Panc1 (cell line): ENCODE data around the gene TIRAP. TPM values are rescaled to one million over a fixed set of nuclear protein-coding genes. Genes with fewer than 3 reads are reported as not detected.

Experiments
- ATAC-seq: fragments of 200-7000 bp; cut with Tn5 transposase; 2 replicates; pipeline ENCODE4 v1.9.1; 2020; ENCODE audit warnings: mild to moderate bottlenecking, moderate library complexity
- BruUV-seq: library from RNA; stranded (reverse); fragments of 400-500 nt; replicated peaks from 2 replicates; lab custom pipeline; 2021; lab: Mats Ljungman, UMichigan
- CTCF ChIA-PET: fragments of 300-600 bp; sonication (Branson Sonifier 250); formaldehyde crosslinking; loops from one replicate; lab custom pipeline; 2022; ENCODE audit warnings: antibody characterized with exemption; lab: Charles Lee
- POLR2A ChIA-PET: fragments of 300-600 bp; sonication (Branson Sonifier 250); formaldehyde crosslinking; loops from one replicate; lab custom pipeline; 2022; ENCODE audit warnings: antibody characterized with exemption; lab: Charles Lee
- DNase-seq: peaks from one replicate; pipeline ENCODE4 v3.0.0-alpha.2; 2010; ENCODE audit warnings: low read depth, low spot score
- H3K27ac ChIP-seq: 2 replicates; pipeline ENCODE4 v1.5.1; 2011; ENCODE audit warnings: mild to moderate bottlenecking, low read length, inconsistent platforms
- H3K27me3 ChIP-seq: fragments of 200-500 bp; sonication (Bioruptor generic); 2 replicates; pipeline ENCODE4 v1.6.0; 2014; ENCODE audit warnings: low read length, inconsistent platforms; ENCODE audit not compliant: control insufficient read depth, insufficient read depth
- H3K36me3 ChIP-seq: fragments of 200-500 bp; sonication (Bioruptor generic); 2 replicates; pipeline ENCODE4 v1.5.1; 2014; ENCODE audit warnings: inconsistent platforms, mild to moderate bottlenecking, low read length, moderate library complexity; ENCODE audit not compliant: control insufficient read depth, insufficient read depth
- H3K4me1 ChIP-seq: 2 replicates; pipeline ENCODE4 v1.5.1; 2011; ENCODE audit warnings: inconsistent platforms, mild to moderate bottlenecking, low read length, moderate library complexity; ENCODE audit not compliant: control insufficient read depth, insufficient read depth
- H3K4me3 ChIP-seq, 2 experiments: 2 replicates each; pipeline ENCODE4 v1.5.1; 2011 to 2012; ENCODE audit warnings: low read depth in 2 of 2, low read length in 2 of 2, mild to moderate bottlenecking in 2 of 2, inconsistent platforms in 1 of 2, moderate library complexity in 1 of 2
- H3K9me3 ChIP-seq: fragments of 200-500 bp; sonication (Bioruptor generic); 2 replicates; pipeline ENCODE4 v1.5.1; 2014; ENCODE audit warnings: low read depth, mild to moderate bottlenecking, inconsistent platforms, low read length, moderate library complexity; ENCODE audit not compliant: control insufficient read depth, insufficient read depth
- POLR2AphosphoS5 ChIP-seq: IDR thresholded peaks from 2 replicates; pipeline ENCODE4 v1.6.1; 2012; ENCODE audit warnings: mild to moderate bottlenecking, low read depth, low read length, moderate library complexity
- SIN3A ChIP-seq: IDR thresholded peaks from 2 replicates; pipeline ENCODE4 v1.6.1; 2012; ENCODE audit warnings: low read depth, mild to moderate bottlenecking, low read length, moderate library complexity, borderline replicate concordance; ENCODE audit not compliant: insufficient read depth
- TCF7L2 ChIP-seq: IDR thresholded peaks from 2 replicates; pipeline ENCODE4 v1.6.1; 2011; ENCODE audit warnings: mild to moderate bottlenecking, low read depth, low read length, inconsistent platforms
- in situ Hi-C: cut with HindIII; loops from 2 replicates; pipeline ENCODE4 v1.10.0; 2016; ENCODE audit warnings: low sequenced_read_pairs, low pct_unique_long_range_greater_than_20kb
- intact Hi-C: fragments of 100-400 bp; cut with micrococcal nuclease; formaldehyde crosslinking; loops from one replicate; pipeline ENCODE4 v1.10.0; 2022; ENCODE audit not compliant: unreplicated experiment
- total RNA-seq: library from RNA; stranded (reverse); gene quantifications from one replicate; pipeline ENCODE4 v1.2.1, GENCODE V29; 2021; ENCODE audit not compliant: unreplicated experiment
- TF ChIP-seq, protein P1 (sequence below): fragments of 450-650 bp; IDR thresholded peaks from 2 replicates; pipeline ENCODE4 v1.5.1; 2017; ENCODE audit warnings: mild to moderate bottlenecking
- TF ChIP-seq, protein P2 (sequence below), 2 experiments: IDR thresholded peaks; 2 replicates each; pipeline ENCODE4 v1.6.1; 2011 to 2012; ENCODE audit warnings: low read depth in 2 of 2, control low read depth in 1 of 2, low read length in 1 of 2, mild to moderate bottlenecking in 1 of 2, moderate library complexity in 1 of 2; ENCODE audit not compliant: insufficient read depth in 1 of 2

Gene TIRAP
- total RNA-seq, 1 experiment from 2014 or later, result 19.3 TPM

DNA sequence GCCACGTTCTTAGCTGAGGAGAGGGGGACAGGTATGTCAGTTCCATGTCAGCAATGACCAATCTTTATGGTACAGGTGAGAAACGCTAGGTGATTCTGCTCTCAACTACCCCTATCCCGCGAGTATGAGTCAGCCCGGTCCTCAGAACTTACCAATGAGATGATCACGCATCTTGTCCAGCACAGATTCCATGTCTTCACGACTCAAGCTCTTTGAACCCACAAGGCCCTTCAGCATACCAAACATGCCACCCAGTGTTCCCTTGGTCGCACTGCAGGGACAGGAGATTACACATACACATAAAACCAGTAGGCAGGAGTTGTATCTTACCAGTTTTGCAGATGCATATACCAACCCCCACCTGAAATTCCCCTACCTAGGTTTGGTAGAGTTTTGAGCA, 17.1 kb upstream of the TIRAP start:
- CTCF ChIA-PET, result no interaction called here
- Histone ChIP-seq H3K9me3 (no peaks in the 10 kb centered on the region), H3K36me3 (peaks cover 41% of the 10 kb centered on the region), H3K4me3 (no peak overlapping the region), H3K27ac (no peak overlapping the region), H3K27me3 (no peaks in the 10 kb centered on the region), H3K4me1 (peaks cover 8% of the 10 kb centered on the region)
- POLR2A ChIA-PET, result no interaction called here
- ATAC-seq, result no peak
- in situ Hi-C loops, result no loop called here
- TF ChIP-seq POLR2AphosphoS5 (no peak; the same call in 1 of the 2 replicates), SIN3A (no peak), TCF7L2 (no peak)
- TF ChIP-seq, protein P1, sequence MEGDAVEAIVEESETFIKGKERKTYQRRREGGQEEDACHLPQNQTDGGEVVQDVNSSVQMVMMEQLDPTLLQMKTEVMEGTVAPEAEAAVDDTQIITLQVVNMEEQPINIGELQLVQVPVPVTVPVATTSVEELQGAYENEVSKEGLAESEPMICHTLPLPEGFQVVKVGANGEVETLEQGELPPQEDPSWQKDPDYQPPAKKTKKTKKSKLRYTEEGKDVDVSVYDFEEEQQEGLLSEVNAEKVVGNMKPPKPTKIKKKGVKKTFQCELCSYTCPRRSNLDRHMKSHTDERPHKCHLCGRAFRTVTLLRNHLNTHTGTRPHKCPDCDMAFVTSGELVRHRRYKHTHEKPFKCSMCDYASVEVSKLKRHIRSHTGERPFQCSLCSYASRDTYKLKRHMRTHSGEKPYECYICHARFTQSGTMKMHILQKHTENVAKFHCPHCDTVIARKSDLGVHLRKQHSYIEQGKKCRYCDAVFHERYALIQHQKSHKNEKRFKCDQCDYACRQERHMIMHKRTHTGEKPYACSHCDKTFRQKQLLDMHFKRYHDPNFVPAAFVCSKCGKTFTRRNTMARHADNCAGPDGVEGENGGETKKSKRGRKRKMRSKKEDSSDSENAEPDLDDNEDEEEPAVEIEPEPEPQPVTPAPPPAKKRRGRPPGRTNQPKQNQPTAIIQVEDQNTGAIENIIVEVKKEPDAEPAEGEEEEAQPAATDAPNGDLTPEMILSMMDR, result no peak
- TF ChIP-seq, protein P2, sequence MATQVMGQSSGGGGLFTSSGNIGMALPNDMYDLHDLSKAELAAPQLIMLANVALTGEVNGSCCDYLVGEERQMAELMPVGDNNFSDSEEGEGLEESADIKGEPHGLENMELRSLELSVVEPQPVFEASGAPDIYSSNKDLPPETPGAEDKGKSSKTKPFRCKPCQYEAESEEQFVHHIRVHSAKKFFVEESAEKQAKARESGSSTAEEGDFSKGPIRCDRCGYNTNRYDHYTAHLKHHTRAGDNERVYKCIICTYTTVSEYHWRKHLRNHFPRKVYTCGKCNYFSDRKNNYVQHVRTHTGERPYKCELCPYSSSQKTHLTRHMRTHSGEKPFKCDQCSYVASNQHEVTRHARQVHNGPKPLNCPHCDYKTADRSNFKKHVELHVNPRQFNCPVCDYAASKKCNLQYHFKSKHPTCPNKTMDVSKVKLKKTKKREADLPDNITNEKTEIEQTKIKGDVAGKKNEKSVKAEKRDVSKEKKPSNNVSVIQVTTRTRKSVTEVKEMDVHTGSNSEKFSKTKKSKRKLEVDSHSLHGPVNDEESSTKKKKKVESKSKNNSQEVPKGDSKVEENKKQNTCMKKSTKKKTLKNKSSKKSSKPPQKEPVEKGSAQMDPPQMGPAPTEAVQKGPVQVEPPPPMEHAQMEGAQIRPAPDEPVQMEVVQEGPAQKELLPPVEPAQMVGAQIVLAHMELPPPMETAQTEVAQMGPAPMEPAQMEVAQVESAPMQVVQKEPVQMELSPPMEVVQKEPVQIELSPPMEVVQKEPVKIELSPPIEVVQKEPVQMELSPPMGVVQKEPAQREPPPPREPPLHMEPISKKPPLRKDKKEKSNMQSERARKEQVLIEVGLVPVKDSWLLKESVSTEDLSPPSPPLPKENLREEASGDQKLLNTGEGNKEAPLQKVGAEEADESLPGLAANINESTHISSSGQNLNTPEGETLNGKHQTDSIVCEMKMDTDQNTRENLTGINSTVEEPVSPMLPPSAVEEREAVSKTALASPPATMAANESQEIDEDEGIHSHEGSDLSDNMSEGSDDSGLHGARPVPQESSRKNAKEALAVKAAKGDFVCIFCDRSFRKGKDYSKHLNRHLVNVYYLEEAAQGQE (IDR thresholded peaks at IDR 0.05; ENCODE audit: insufficient read depth in 1 of 2, low read depth in 2 of 2, low read length in 1 of 2), result no peak
- DNase-seq, result no peak
- BruUV-seq, result no TSS peak
- intact Hi-C loops, result no loop called here

GRCh38 chr11:126267650-126268049, 15.2 kb upstream of the TIRAP start:
- peak overlapping the region; percentile 80 to 91 for H3K4me3 ChIP-seq
- peaks cover 37% of the 10 kb centered on the region for H3K36me3 ChIP-seq
- no peaks in the 10 kb centered on the region for H3K9me3 ChIP-seq
- ATAC-seq, result no peak
- no peak for TF ChIP-seq SIN3A
- TF ChIP-seq TCF7L2, result no peak
- BruUV-seq, result TSS peak; percentile 77
- no peak for DNase-seq
- peak overlapping the region; percentile 97 for H3K27ac ChIP-seq
- in situ Hi-C loops (no loop called here), intact Hi-C loops (no loop called here)
- ChIA-PET CTCF (no interaction called here), POLR2A (no interaction called here)
- no peaks in the 10 kb centered on the region for H3K27me3 ChIP-seq
- H3K4me1 ChIP-seq, result peaks cover 8% of the 10 kb centered on the region

- Histone ChIP-seq H3K27me3 (no peaks in the 10 kb centered on the region), H3K36me3 (peaks cover 36% of the 10 kb centered on the region), H3K4me3 (peak overlapping the region; percentile 80 to 91), H3K9me3 (no peaks in the 10 kb centered on the region), H3K4me1 (peaks cover 8% of the 10 kb centered on the region), H3K27ac (peak overlapping the region; percentile 97)
- POLR2A ChIA-PET, result no interaction called here
- intact Hi-C loops (no loop called here), in situ Hi-C loops (no loop called here)
- ATAC-seq (peak; percentile 62), DNase-seq (no peak)
- no peak for TF ChIP-seq POLR2AphosphoS5
- no peak for TF ChIP-seq SIN3A
- no peak for TF ChIP-seq TCF7L2
- TF ChIP-seq, protein P2 (IDR thresholded peaks at IDR 0.05; ENCODE audit: insufficient read depth in 1 of 2, low read depth in 2 of 2, low read length in 1 of 2), result no peak
- TF ChIP-seq, protein P1, result no peak
- no TSS peak for BruUV-seq
- CTCF ChIA-PET, result interaction anchor here (0.6 kb wide), 1 partner anchor 854 kb away, joined by 4 read pairs; no protein-coding TSS in a partner anchor
These were observed 14.6 kb upstream of the TIRAP start for GRCh38 chr11:126268361-126268707.
